ENCODE measurements around the gene ZSCAN12.
"Not testable (repeated sequence)": the region's sequence is repeated elsewhere in the genome, so short reads cannot be mapped to it uniquely, and the experiment has no call there.

The ZSCAN12 gene

GRCh38 chr6:28369463-28369862, 30.1 kb downstream of the ZSCAN12 start:
- TF ChIP-seq CTCF (IDR thresholded peaks at IDR 0.05; ENCODE audit: insufficient read depth, low read length, poor library complexity, severe bottlenecking): no peak
- no peaks in the 10 kb centered on the region for H3K27me3 ChIP-seq (replicated peaks; ENCODE audit: control insufficient read depth, insufficient read depth, low read length)
- DNase-seq (ENCODE audit: extremely low read depth, insufficient read length): no peak
- peaks cover 2% of the 10 kb centered on the region for H3K36me3 ChIP-seq (ENCODE audit: control insufficient read depth, insufficient read depth, low read length)
- H3K4me3 ChIP-seq (replicated peaks; ENCODE audit: low read depth, low read length): no peak overlapping the region

DNA sequence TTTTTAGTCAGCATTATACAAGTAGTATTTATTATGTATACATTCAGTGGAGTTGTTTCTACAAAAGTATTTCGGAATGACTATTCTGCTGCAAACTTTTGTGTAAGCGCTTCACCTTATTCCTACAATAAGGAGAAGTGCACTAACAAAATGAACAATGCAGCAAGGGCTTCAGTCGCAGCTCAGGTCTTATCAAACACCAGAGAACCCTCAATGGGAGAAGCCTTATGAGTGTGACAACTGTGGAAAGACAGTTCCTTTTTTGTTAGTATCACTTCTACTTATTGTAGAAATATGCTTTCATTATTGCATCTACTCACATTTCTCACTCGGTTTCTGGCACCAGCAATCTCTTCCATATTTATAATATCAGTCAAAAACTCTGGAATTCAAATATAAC, 31.0 kb downstream of the ZSCAN12 start:
- peak; percentile 41 for DNase-seq (ENCODE audit: extremely low read depth, insufficient read length)

DNA sequence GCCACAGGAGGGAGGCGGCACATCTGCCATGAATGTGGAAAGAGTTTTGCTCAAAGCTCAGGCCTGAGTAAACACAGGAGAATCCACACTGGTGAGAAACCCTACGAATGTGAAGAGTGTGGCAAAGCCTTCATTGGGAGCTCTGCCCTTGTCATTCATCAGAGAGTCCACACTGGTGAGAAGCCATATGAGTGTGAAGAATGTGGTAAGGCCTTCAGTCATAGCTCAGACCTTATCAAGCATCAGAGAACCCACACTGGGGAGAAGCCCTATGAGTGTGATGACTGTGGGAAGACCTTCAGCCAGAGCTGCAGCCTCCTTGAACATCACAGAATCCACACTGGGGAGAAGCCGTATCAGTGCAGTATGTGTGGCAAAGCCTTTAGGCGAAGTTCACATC, 34.0 kb downstream of the ZSCAN12 start:
- DNase-seq (ENCODE audit: extremely low read depth, insufficient read length); H3K4me3 ChIP-seq (replicated peaks; ENCODE audit: low read depth, low read length); H3K27me3 ChIP-seq (replicated peaks; ENCODE audit: control insufficient read depth, insufficient read depth, low read length); H3K36me3 ChIP-seq (ENCODE audit: control insufficient read depth, insufficient read depth, low read length): not testable (repeated sequence)

More for the DNA sequence above, 31.0 kb downstream of the ZSCAN12 start:
- H3K4me3 ChIP-seq (replicated peaks; ENCODE audit: low read depth, low read length): no peak overlapping the region
- peaks cover 5% of the 10 kb centered on the region for H3K36me3 ChIP-seq (ENCODE audit: control insufficient read depth, insufficient read depth, low read length)
- no peaks in the 10 kb centered on the region for H3K27me3 ChIP-seq (replicated peaks; ENCODE audit: control insufficient read depth, insufficient read depth, low read length)
- TF ChIP-seq CTCF (IDR thresholded peaks at IDR 0.05; ENCODE audit: insufficient read depth, low read length, poor library complexity, severe bottlenecking): no peak

DNA sequence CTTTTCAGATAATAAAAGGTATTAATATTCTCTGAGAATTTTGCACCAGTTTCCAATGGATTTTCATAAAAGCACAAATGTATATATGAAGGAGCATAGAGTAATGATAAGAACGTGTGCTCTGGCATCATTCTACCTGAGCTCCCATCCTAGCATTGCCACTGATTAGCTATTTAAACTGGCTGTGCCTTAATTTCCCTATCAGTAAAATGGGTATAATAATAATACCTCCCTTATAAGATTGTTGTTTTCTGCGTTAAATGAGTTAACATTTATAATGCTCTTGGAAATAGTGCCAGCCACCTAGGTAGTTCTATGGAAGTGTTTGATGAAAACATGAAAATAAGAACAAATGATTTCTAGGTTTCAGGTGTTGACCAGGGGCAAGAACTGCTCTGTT, 38.6 kb downstream of the ZSCAN12 start:
- Histone ChIP-seq H3K36me3 (ENCODE audit: control insufficient read depth, insufficient read depth, low read length) (peaks cover 5% of the 10 kb centered on the region), H3K27me3 (replicated peaks; ENCODE audit: control insufficient read depth, insufficient read depth, low read length) (no peaks in the 10 kb centered on the region), H3K4me3 (replicated peaks; ENCODE audit: low read depth, low read length) (no peak overlapping the region)
- DNase-seq (ENCODE audit: extremely low read depth, insufficient read length): no peak
- TF ChIP-seq CTCF (IDR thresholded peaks at IDR 0.05; ENCODE audit: insufficient read depth, low read length, poor library complexity, severe bottlenecking): no peak

DNA sequence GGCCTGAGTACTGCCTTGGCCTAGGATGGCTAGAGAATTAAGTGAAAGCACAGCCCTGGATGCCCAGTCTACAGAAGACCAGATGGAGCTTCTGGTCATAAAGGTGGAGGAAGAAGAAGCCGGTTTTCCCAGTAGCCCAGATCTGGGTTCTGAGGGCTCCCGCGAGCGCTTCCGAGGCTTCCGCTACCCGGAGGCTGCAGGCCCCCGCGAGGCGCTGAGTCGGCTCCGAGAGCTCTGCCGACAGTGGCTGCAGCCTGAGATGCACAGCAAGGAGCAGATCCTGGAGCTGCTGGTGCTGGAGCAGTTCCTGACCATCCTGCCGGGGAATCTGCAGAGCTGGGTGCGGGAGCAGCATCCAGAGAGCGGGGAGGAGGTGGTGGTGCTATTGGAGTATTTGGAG, 40.0 kb downstream of the ZSCAN12 start:
- not testable (repeated sequence) for DNase-seq (ENCODE audit: extremely low read depth, insufficient read length); H3K4me3 ChIP-seq (replicated peaks; ENCODE audit: low read depth, low read length); H3K27me3 ChIP-seq (replicated peaks; ENCODE audit: control insufficient read depth, insufficient read depth, low read length)

DNA sequence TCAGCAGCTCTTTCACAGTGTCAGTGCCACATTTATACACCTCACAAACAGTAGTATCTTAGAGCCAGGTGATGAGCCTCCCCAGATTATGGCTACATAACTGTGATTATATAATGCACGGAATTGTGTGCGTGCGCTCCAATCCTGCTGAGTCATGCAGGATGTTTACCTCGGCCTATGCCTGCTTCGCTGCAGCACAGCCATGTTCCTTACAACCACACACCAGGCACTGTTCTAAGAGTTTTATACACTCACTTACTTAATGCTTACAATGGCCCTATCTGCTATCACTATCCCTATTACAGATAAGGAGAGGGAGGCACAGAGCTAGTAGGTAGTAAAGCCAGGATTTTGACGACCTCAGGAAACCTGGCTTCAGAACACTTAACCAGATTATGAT, 42.5 kb downstream of the ZSCAN12 start:
- Histone ChIP-seq H3K36me3 (ENCODE audit: control insufficient read depth, insufficient read depth, low read length) (no peaks in the 10 kb centered on the region), H3K27me3 (replicated peaks; ENCODE audit: control insufficient read depth, insufficient read depth, low read length) (no peaks in the 10 kb centered on the region), H3K4me3 (replicated peaks; ENCODE audit: low read depth, low read length) (no peak overlapping the region)
- TF ChIP-seq CTCF (IDR thresholded peaks at IDR 0.05; ENCODE audit: insufficient read depth, low read length, poor library complexity, severe bottlenecking): no peak
- no peak for DNase-seq (ENCODE audit: extremely low read depth, insufficient read length)

More for the DNA sequence above, 40.0 kb downstream of the ZSCAN12 start:
- not testable (repeated sequence) for H3K36me3 ChIP-seq (ENCODE audit: control insufficient read depth, insufficient read depth, low read length)

DNA sequence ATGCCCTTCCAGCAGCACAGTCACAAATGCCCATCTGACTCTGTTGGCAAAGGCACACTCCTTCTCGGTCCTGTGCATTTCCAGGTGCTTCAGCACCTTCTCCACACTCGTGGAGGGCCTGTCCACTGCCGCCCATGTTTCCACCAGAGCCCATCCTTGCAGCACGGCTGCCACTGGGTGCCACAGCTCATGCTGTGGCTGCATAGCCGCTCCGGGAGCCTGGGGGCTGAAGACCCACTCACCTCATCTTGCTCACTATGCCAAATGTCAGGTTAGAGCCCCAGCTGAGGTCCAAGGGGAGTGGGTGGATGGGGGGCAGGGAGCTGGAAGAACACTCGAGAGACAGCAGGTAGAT, 42.9 kb downstream of the ZSCAN12 start:
- Histone ChIP-seq H3K27me3 (replicated peaks; ENCODE audit: control insufficient read depth, insufficient read depth, low read length) (no peaks in the 10 kb centered on the region), H3K4me3 (replicated peaks; ENCODE audit: low read depth, low read length) (no peak overlapping the region), H3K36me3 (ENCODE audit: control insufficient read depth, insufficient read depth, low read length) (no peaks in the 10 kb centered on the region)
- DNase-seq (ENCODE audit: extremely low read depth, insufficient read length): no peak
- TF ChIP-seq CTCF (IDR thresholded peaks at IDR 0.05; ENCODE audit: insufficient read depth, low read length, poor library complexity, severe bottlenecking): no peak

Data from GM06990 (cell line).